GM23338 (cell line): Measurements from ENCODE around the gene SUGCT.

Experiments used
- CREB1 ChIP-seq: fragments of 250-450 bp; sonication (Bioruptor Pico); IDR thresholded peaks from 2 replicates; pipeline ENCODE4 v1.5.0; 2020; ENCODE audit warnings: low read depth, mild to moderate bottlenecking, moderate library complexity
- CTCF ChIP-seq, 2 experiments: fragments of 200-600 bp in 1 of 2; sonication (generic) in 1 of 2; conservative IDR thresholded peaks; 2 replicates each; pipeline versions ENCODE4 v1.5.1 to v1.6.1; 2016 to 2017; ENCODE audit warnings: antibody characterized with exemption in 2 of 2, low read depth in 2 of 2, mild to moderate bottlenecking in 2 of 2, moderate library complexity in 1 of 2
- ETS1 ChIP-seq: IDR thresholded peaks from 2 replicates; pipeline ENCODE4 v1.6.1; 2016; ENCODE audit warnings: antibody characterized with exemption
- EZH2 ChIP-seq: fragments of 200-600 bp; sonication (generic); IDR thresholded peaks from one replicate; pipeline ENCODE4 v1.8.0; 2017; ENCODE audit warnings: antibody characterized with exemption, mild to moderate bottlenecking, low read depth; ENCODE audit not compliant: unreplicated experiment
- EZH2phosphoT487 ChIP-seq: fragments of 200-600 bp; sonication (generic); IDR thresholded peaks from one replicate; pipeline ENCODE4 v1.8.1; 2018; ENCODE audit warnings: antibody characterized with exemption; ENCODE audit not compliant: unreplicated experiment
- JUNB ChIP-seq: IDR thresholded peaks from one replicate; pipeline ENCODE4 v1.6.1; 2016; ENCODE audit warnings: antibody characterized with exemption; ENCODE audit not compliant: unreplicated experiment
- NANOG ChIP-seq: IDR thresholded peaks from 2 replicates; pipeline ENCODE4 v1.6.1; 2016; ENCODE audit warnings: antibody characterized with exemption, borderline replicate concordance
- POLR2AphosphoS5 ChIP-seq: IDR thresholded peaks from 2 replicates; pipeline ENCODE4 v1.6.1; 2016; ENCODE audit warnings: antibody characterized with exemption, low read depth
- REST ChIP-seq: IDR thresholded peaks from one replicate; pipeline ENCODE4 v1.6.1; 2018; ENCODE audit warnings: antibody characterized with exemption; ENCODE audit not compliant: unreplicated experiment
- STAT1 ChIP-seq: IDR thresholded peaks from one replicate; pipeline ENCODE4 v1.6.1; 2016; ENCODE audit warnings: antibody characterized with exemption; ENCODE audit not compliant: unreplicated experiment
- ZNF331 ChIP-seq: fragments of 250-450 bp; sonication (Bioruptor Pico); IDR thresholded peaks from 2 replicates; pipeline ENCODE4 v1.5.0; 2020; ENCODE audit warnings: low read depth, mild to moderate bottlenecking, moderate library complexity
- TF ChIP-seq, protein P1 (sequence below): fragments of 250-450 bp; sonication (Bioruptor Pico); IDR thresholded peaks from 2 replicates; pipeline ENCODE4 v1.5.0; 2020; ENCODE audit warnings: mild to moderate bottlenecking, moderate library complexity

DNA sequence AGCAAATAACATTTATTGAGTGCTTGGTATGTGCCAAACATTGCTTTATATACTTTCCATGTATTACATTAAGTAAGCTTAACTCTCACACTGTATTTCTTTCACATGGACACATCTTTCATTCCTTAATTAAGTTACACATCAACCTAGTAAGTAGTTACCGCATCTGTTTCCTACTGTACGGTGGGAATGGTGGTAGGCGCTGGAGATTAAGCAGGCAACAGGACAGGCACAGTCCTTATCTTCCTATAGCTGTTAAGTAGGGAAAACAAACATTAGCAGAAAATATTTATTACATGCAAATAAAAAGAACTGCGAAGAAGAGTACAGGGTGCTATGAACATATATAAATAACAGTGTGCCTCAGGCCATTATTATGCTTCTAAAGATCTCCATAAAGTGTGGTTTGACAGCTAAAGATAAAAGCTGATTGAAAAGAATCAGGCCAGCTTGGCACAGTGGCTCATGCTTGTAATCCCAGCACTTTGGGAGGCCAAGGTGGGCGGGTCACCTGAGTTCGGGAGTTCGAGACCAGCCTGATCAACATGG lies 105.0 kb downstream of the SUGCT start:
- TF ChIP-seq POLR2AphosphoS5: no peak
- no peak for TF ChIP-seq CTCF (conservative IDR thresholded peaks at IDR 0.05; ENCODE audit: low read depth in 2 of 2)
- no peak for TF ChIP-seq CREB1 (CRISPR knock-in tag)
- no peak for TF ChIP-seq EZH2
- no peak for TF ChIP-seq EZH2phosphoT487
- TF ChIP-seq, protein P1, sequence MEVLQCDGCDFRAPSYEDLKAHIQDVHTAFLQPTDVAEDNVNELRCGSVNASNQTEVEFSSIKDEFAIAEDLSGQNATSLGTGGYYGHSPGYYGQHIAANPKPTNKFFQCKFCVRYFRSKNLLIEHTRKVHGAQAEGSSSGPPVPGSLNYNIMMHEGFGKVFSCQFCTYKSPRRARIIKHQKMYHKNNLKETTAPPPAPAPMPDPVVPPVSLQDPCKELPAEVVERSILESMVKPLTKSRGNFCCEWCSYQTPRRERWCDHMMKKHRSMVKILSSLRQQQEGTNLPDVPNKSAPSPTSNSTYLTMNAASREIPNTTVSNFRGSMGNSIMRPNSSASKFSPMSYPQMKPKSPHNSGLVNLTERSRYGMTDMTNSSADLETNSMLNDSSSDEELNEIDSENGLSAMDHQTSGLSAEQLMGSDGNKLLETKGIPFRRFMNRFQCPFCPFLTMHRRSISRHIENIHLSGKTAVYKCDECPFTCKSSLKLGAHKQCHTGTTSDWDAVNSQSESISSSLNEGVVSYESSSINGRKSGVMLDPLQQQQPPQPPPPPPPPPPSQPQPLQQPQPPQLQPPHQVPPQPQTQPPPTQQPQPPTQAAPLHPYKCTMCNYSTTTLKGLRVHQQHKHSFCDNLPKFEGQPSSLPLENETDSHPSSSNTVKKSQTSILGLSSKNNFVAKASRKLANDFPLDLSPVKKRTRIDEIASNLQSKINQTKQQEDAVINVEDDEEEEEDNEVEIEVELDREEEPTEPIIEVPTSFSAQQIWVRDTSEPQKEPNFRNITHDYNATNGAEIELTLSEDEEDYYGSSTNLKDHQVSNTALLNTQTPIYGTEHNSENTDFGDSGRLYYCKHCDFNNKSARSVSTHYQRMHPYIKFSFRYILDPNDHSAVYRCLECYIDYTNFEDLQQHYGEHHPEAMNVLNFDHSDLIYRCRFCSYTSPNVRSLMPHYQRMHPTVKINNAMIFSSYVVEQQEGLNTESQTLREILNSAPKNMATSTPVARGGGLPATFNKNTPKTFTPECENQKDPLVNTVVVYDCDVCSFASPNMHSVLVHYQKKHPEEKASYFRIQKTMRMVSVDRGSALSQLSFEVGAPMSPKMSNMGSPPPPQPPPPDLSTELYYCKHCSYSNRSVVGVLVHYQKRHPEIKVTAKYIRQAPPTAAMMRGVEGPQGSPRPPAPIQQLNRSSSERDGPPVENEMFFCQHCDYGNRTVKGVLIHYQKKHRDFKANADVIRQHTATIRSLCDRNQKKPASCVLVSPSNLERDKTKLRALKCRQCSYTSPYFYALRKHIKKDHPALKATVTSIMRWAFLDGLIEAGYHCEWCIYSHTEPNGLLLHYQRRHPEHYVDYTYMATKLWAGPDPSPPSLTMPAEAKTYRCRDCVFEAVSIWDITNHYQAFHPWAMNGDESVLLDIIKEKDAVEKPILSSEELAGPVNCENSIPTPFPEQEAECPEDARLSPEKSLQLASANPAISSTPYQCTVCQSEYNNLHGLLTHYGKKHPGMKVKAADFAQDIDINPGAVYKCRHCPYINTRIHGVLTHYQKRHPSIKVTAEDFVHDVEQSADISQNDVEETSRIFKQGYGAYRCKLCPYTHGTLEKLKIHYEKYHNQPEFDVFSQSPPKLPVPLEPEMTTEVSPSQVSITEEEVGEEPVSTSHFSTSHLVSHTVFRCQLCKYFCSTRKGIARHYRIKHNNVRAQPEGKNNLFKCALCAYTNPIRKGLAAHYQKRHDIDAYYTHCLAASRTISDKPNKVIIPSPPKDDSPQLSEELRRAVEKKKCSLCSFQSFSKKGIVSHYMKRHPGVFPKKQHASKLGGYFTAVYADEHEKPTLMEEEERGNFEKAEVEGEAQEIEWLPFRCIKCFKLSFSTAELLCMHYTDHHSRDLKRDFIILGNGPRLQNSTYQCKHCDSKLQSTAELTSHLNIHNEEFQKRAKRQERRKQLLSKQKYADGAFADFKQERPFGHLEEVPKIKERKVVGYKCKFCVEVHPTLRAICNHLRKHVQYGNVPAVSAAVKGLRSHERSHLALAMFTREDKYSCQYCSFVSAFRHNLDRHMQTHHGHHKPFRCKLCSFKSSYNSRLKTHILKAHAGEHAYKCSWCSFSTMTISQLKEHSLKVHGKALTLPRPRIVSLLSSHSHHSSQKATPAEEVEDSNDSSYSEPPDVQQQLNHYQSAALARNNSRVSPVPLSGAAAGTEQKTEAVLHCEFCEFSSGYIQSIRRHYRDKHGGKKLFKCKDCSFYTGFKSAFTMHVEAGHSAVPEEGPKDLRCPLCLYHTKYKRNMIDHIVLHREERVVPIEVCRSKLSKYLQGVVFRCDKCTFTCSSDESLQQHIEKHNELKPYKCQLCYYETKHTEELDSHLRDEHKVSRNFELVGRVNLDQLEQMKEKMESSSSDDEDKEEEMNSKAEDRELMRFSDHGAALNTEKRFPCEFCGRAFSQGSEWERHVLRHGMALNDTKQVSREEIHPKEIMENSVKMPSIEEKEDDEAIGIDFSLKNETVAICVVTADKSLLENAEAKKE (CRISPR knock-in tag): no peak
- TF ChIP-seq ZNF331 (CRISPR knock-in tag): no peak
- TF ChIP-seq REST: no peak
- no peak for TF ChIP-seq STAT1
- no peak for TF ChIP-seq ETS1
- no peak for TF ChIP-seq JUNB
- no peak for TF ChIP-seq NANOG
